ENCODE data around the gene SHMT1.

SHMT1 gene

GRCh38 chr17:18280249-18280648 lies 83.1 kb downstream of the SHMT1 start:
- ATAC-seq, result no peak
- TF ChIP-seq ARNTL (CRISPR knock-in tag; IDR thresholded peaks at IDR 0.05; ENCODE audit: borderline replicate concordance, low read depth) (no peak), OSR1 (CRISPR knock-in tag; IDR thresholded peaks at IDR 0.05) (no peak), ZC3H10 (CRISPR knock-in tag; IDR thresholded peaks at IDR 0.05) (no peak), TOX (CRISPR knock-in tag; IDR thresholded peaks at IDR 0.05; ENCODE audit: borderline replicate concordance) (no peak), RARB (CRISPR knock-in tag; IDR thresholded peaks at IDR 0.05) (no peak), GLIS3 (CRISPR knock-in tag; IDR thresholded peaks at IDR 0.05) (no peak), ZNF70 (CRISPR knock-in tag; IDR thresholded peaks at IDR 0.05) (no peak), BACH2 (CRISPR knock-in tag; IDR thresholded peaks at IDR 0.05; ENCODE audit: borderline replicate concordance) (no peak), CSDC2 (CRISPR knock-in tag; IDR thresholded peaks at IDR 0.05) (no peak), TCF4 (CRISPR knock-in tag; IDR thresholded peaks at IDR 0.05; ENCODE audit: borderline replicate concordance) (no peak), SNAI2 (CRISPR knock-in tag; IDR thresholded peaks at IDR 0.05) (no peak), TSHZ2 (CRISPR knock-in tag; IDR thresholded peaks at IDR 0.05) (no peak)
- TF ChIP-seq, protein P1, sequence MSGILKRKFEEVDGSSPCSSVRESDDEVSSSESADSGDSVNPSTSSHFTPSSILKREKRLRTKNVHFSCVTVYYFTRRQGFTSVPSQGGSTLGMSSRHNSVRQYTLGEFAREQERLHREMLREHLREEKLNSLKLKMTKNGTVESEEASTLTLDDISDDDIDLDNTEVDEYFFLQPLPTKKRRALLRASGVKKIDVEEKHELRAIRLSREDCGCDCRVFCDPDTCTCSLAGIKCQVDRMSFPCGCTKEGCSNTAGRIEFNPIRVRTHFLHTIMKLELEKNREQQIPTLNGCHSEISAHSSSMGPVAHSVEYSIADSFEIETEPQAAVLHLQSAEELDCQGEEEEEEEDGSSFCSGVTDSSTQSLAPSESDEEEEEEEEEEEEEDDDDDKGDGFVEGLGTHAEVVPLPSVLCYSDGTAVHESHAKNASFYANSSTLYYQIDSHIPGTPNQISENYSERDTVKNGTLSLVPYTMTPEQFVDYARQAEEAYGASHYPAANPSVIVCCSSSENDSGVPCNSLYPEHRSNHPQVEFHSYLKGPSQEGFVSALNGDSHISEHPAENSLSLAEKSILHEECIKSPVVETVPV (CRISPR knock-in tag; IDR thresholded peaks at IDR 0.05), result no peak

- ATAC-seq, result no peak
- TF ChIP-seq, protein P2, sequence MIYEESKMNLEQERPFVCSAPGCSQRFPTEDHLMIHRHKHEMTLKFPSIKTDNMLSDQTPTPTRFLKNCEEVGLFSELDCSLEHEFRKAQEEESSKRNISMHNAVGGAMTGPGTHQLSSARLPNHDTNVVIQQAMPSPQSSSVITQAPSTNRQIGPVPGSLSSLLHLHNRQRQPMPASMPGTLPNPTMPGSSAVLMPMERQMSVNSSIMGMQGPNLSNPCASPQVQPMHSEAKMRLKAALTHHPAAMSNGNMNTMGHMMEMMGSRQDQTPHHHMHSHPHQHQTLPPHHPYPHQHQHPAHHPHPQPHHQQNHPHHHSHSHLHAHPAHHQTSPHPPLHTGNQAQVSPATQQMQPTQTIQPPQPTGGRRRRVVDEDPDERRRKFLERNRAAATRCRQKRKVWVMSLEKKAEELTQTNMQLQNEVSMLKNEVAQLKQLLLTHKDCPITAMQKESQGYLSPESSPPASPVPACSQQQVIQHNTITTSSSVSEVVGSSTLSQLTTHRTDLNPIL (CRISPR knock-in tag; IDR thresholded peaks at IDR 0.05; ENCODE audit: low read depth), result no peak
- TF ChIP-seq CSDC2 (CRISPR knock-in tag; IDR thresholded peaks at IDR 0.05), result no peak
- no peak for TF ChIP-seq ZNF565 (CRISPR knock-in tag; conservative IDR thresholded peaks at IDR 0.05; ENCODE audit: low read depth)
- TF ChIP-seq ESRRG (CRISPR knock-in tag; IDR thresholded peaks at IDR 0.05), result no peak
- TF ChIP-seq TOX (CRISPR knock-in tag; IDR thresholded peaks at IDR 0.05; ENCODE audit: borderline replicate concordance), result no peak
- TF ChIP-seq ISL1 (CRISPR knock-in tag; IDR thresholded peaks at IDR 0.05), result no peak
- no peak for TF ChIP-seq BACH2 (CRISPR knock-in tag; IDR thresholded peaks at IDR 0.05; ENCODE audit: borderline replicate concordance)
Observed at GRCh38 chr17:18278867-18279266, 84.5 kb downstream of the SHMT1 start.

Measured in SK-N-SH treated with all-trans-retinoic acid at 6 μM for 48 hours (cell line).